Skeletal muscle tissue (tissue), 4 donors: ENCODE measurements around the gene GIPC2. TPM values are rescaled to one million over a fixed set of nuclear protein-coding genes. Genes with fewer than 3 reads are reported as not detected.

Source experiments
- H3K27ac ChIP-seq: one replicate; pipeline ENCODE4 v1.7.0; 2013; ENCODE audit warnings: mild to moderate bottlenecking, low read depth, low read length, inconsistent platforms
- H3K27me3 ChIP-seq, 3 donors: one replicate each; pipeline ENCODE4 v1.7.0; 2013; ENCODE audit warnings: low read length in 3 of 3; ENCODE audit not compliant: control insufficient read depth in 3 of 3, insufficient read depth in 3 of 3
- H3K36me3 ChIP-seq, 3 donors: one replicate each; pipeline ENCODE4 v1.7.0; 2013; ENCODE audit warnings: low read length in 3 of 3; ENCODE audit not compliant: control insufficient read depth in 3 of 3, insufficient read depth in 3 of 3
- H3K4me1 ChIP-seq, 3 donors: one replicate each; pipeline ENCODE4 v1.7.0; 2013; ENCODE audit warnings: low read length in 3 of 3, mild to moderate bottlenecking in 3 of 3; ENCODE audit not compliant: control insufficient read depth in 3 of 3, insufficient read depth in 3 of 3
- H3K4me3 ChIP-seq, 3 donors: one replicate each; pipeline ENCODE4 v1.7.0; 2013; ENCODE audit warnings: low read length in 3 of 3
- H3K9ac ChIP-seq, 3 donors: one replicate each; pipeline ENCODE4 v1.7.0; 2013; ENCODE audit warnings: low read length in 3 of 3, mild to moderate bottlenecking in 3 of 3, moderate library complexity in 2 of 3, low read depth in 1 of 3
- H3K9me3 ChIP-seq, 3 donors: one replicate each; pipeline ENCODE4 v1.7.0; 2013; ENCODE audit warnings: low read length in 3 of 3; ENCODE audit not compliant: control insufficient read depth in 3 of 3
- total RNA-seq: library from RNA; depleted of rRNA; stranded (reverse); fragments of >200 nt; gene quantifications from one replicate; pipeline ENCODE4 v1.2.3, GENCODE V29; 2014
- donor health status: Osteomylitis.

GIPC2 gene
- total RNA-seq, 1 donor from 2014 or later, result 1.6 TPM

- Histone ChIP-seq H3K27me3 (no peaks in the 10 kb centered on the region), H3K9me3 (no peaks in the 10 kb centered on the region), H3K4me1 (no peaks in the 10 kb centered on the region), H3K36me3 (no peaks in the 10 kb centered on the region), H3K4me3 (no peak overlapping the region), H3K9ac (no peak overlapping the region), H3K27ac (no peak overlapping the region)
These were observed 107.4 kb downstream of the GIPC2 start for GRCh38 chr1:78153092-78153736.

DNA sequence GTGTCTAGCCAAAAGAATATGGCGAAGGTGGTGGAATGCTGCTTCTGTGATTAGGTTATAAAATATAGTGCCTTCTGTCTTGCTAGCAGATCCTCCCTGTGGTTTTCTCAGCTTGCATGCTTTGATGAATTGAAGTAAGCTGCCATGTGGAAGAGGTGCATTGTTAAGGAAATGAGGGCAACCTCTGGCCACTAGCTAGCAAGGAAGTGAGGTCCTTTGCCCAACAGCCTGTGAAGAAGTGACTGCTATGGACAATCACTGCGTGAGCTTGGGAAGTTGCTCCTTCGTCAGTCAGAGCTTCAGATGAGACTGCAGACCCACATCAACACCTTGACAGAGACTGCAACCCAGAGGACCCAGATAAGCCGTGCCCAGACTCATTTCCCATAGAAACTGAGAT is 109.4 kb downstream of the GIPC2 start:
- Histone ChIP-seq H3K27ac (no peak overlapping the region), H3K9ac (no peak overlapping the region), H3K4me3 (no peak overlapping the region), H3K27me3 (no peaks in the 10 kb centered on the region), H3K9me3 (no peaks in the 10 kb centered on the region), H3K36me3 (no peaks in the 10 kb centered on the region), H3K4me1 (no peaks in the 10 kb centered on the region)

DNA sequence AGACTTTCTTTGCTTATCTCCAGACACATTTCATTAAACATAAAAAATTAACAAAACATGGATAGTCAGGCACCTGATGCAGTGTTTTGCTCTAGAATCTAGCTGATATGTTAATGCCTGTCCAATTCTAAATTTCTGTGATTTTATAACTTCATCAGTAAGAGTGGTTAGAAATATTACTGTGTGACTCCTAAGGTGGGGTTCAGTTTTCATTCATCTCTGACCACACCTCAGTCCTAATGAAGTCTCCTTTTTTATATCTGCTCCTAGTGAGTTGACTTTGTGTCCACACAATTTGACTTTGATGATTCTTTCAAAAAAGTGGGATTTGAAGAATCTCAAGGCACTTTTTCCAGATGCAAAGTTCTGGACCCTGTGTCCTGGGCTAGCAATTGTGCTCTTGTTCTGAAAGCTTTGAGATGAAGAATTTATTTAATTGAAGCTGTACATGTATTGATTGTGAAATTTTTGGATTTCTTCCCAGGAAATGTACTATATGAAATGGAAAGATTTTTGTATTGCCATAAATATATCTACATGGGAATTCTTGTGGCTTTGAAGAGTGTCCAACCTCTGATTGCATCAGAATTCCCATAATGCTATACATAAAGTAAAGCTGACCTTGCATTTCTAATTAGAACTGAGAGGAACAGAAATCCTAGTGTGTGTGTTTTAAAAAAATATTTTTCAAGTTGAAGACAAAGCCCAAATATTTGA is 111.2 kb downstream of the GIPC2 start:
- Histone ChIP-seq H3K9me3 (no peaks in the 10 kb centered on the region), H3K4me1 (no peaks in the 10 kb centered on the region), H3K36me3 (no peaks in the 10 kb centered on the region), H3K27ac (no peak overlapping the region), H3K9ac (no peak overlapping the region), H3K27me3 (no peaks in the 10 kb centered on the region), H3K4me3 (no peak overlapping the region)

- Histone ChIP-seq H3K9me3 (no peaks in the 10 kb centered on the region), H3K27me3 (no peaks in the 10 kb centered on the region), H3K4me3 (no peak overlapping the region), H3K9ac (no peak overlapping the region), H3K4me1 (no peaks in the 10 kb centered on the region), H3K36me3 (no peaks in the 10 kb centered on the region), H3K27ac (no peak overlapping the region)
These were observed 120.0 kb downstream of the GIPC2 start for GRCh38 chr1:78165816-78166215.

DNA sequence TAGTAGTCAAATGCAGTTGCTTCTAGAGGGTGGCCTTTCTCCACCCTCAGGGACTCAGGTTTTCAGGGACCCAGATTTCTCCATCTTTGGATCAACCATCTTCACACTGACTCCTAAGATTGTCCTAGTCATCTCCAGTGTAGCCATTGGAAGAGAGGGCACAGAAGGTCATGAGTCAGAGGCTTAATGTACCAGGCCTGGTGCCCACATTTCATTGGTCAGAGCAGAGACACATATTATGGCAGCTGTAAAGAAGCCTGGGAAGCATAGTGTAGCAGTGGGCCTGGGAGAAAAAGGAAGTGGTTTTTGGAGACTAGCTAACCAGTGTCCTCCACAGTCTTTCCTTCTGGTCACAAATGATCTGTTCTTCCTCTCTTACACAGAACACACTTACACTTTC is 122.5 kb downstream of the GIPC2 start:
- H3K27me3 ChIP-seq, result no peaks in the 10 kb centered on the region

GRCh38 chr1:78170859-78171258 is 125.1 kb downstream of the GIPC2 start:
- H3K36me3 ChIP-seq, result no peaks in the 10 kb centered on the region
- no peaks in the 10 kb centered on the region for H3K27me3 ChIP-seq
- H3K9ac ChIP-seq, result no peak overlapping the region
- no peaks in the 10 kb centered on the region for H3K4me1 ChIP-seq
- no peak overlapping the region for H3K4me3 ChIP-seq
- H3K9me3 ChIP-seq, result no peaks in the 10 kb centered on the region
- H3K27ac ChIP-seq, result no peak overlapping the region

More for the DNA sequence above, 122.5 kb downstream of the GIPC2 start:
- Histone ChIP-seq H3K36me3 (no peaks in the 10 kb centered on the region), H3K9me3 (no peaks in the 10 kb centered on the region), H3K9ac (no peak overlapping the region), H3K4me3 (no peak overlapping the region), H3K4me1 (no peaks in the 10 kb centered on the region), H3K27ac (no peak overlapping the region)

GRCh38 chr1:78171736-78172590 is 126.2 kb downstream of the GIPC2 start:
- Histone ChIP-seq H3K4me3 (no peak overlapping the region), H3K27ac (no peak overlapping the region), H3K9me3 (no peaks in the 10 kb centered on the region), H3K36me3 (no peaks in the 10 kb centered on the region), H3K27me3 (no peaks in the 10 kb centered on the region), H3K9ac (no peak overlapping the region), H3K4me1 (no peaks in the 10 kb centered on the region)

GRCh38 chr1:78176448-78176847 is 130.7 kb downstream of the GIPC2 start:
- no peak overlapping the region for H3K4me3 ChIP-seq
- H3K36me3 ChIP-seq, result no peaks in the 10 kb centered on the region
- no peaks in the 10 kb centered on the region for H3K9me3 ChIP-seq
- H3K27me3 ChIP-seq, result no peaks in the 10 kb centered on the region
- no peaks in the 10 kb centered on the region for H3K4me1 ChIP-seq
- no peak overlapping the region for H3K27ac ChIP-seq
- no peak overlapping the region for H3K9ac ChIP-seq

GRCh38 chr1:78177708-78178270 is 132.0 kb downstream of the GIPC2 start:
- Histone ChIP-seq H3K27ac (no peak overlapping the region), H3K36me3 (no peaks in the 10 kb centered on the region), H3K4me3 (no peak overlapping the region), H3K4me1 (no peaks in the 10 kb centered on the region), H3K27me3 (no peaks in the 10 kb centered on the region), H3K9ac (no peak overlapping the region), H3K9me3 (no peaks in the 10 kb centered on the region)

- Histone ChIP-seq H3K4me3 (no peak overlapping the region), H3K27me3 (no peaks in the 10 kb centered on the region), H3K4me1 (no peaks in the 10 kb centered on the region), H3K27ac (no peak overlapping the region), H3K9ac (no peak overlapping the region), H3K9me3 (no peaks in the 10 kb centered on the region), H3K36me3 (no peaks in the 10 kb centered on the region)
These were observed 133.1 kb downstream of the GIPC2 start for GRCh38 chr1:78178816-78179215.
